Gastroesophageal sphincter (tissue), 4 donors: ENCODE measurements around the gene RBM19. TPM values are rescaled to one million over a fixed set of nuclear protein-coding genes. Genes with fewer than 3 reads are reported as not detected.

ENCODE experiments used
- ATAC-seq: fragments of 150-250 bp; one replicate; pipeline ENCODE4 v1.9.1; 2016; ENCODE audit warnings: mild to moderate bottlenecking, moderate library complexity
- H3K27ac ChIP-seq, 4 donors: fragments of 200-600 bp; sonication (generic) in 3 of 4; 1 replicate in 3 of 4; 2 replicates in 1 of 4; pipeline ENCODE4 v1.5.1; 2016 to 2019
- H3K27me3 ChIP-seq: fragments of 200-600 bp; sonication (generic); one replicate; pipeline ENCODE4 v1.5.1; 2019
- H3K36me3 ChIP-seq, 2 donors: fragments of 200-600 bp; sonication (generic); one replicate each; pipeline ENCODE4 v1.5.1; 2019; ENCODE audit warnings: control low read depth in 1 of 2
- H3K4me1 ChIP-seq, 3 donors: fragments of 200-600 bp; sonication (generic); 1 replicate in 2 of 3; 2 replicates in 1 of 3; pipeline ENCODE4 v1.5.1; 2016 to 2019; ENCODE audit warnings: control low read depth in 2 of 3
- H3K4me3 ChIP-seq, 2 donors: fragments of 200-600 bp; sonication (generic); one replicate each; pipeline ENCODE4 v1.5.1; 2019; ENCODE audit warnings: mild to moderate bottlenecking in 1 of 2, moderate library complexity in 1 of 2
- H3K9me3 ChIP-seq, 3 donors: fragments of 200-600 bp; sonication (generic); one replicate each; pipeline ENCODE4 v1.5.1; 2017 to 2019; ENCODE audit warnings: control low read depth in 2 of 3
- CTCF ChIP-seq, 4 experiments: fragments of 200-600 bp in 2 of 4; fragments of 450-650 bp in 2 of 4; sonication (generic) in 1 of 4; IDR thresholded peaks; one replicate each; pipeline ENCODE4 v1.5.1; 2017 to 2019; ENCODE audit warnings: antibody characterized with exemption in 4 of 4, mild to moderate bottlenecking in 2 of 4, moderate library complexity in 2 of 4
- EP300 ChIP-seq: sonication (generic); formaldehyde crosslinking; IDR thresholded peaks from one replicate; pipeline ENCODE4 v1.6.1; 2017; ENCODE audit warnings: antibody characterized with exemption, mild to moderate bottlenecking
- POLR2A ChIP-seq, 2 donors: fragments of 450-650 bp; IDR thresholded peaks; one replicate each; pipeline ENCODE4 v1.6.1; 2017; ENCODE audit warnings: antibody characterized with exemption in 2 of 2, mild to moderate bottlenecking in 2 of 2, moderate library complexity in 1 of 2
- POLR2AphosphoS5 ChIP-seq: sonication (generic); formaldehyde crosslinking; IDR thresholded peaks from one replicate; pipeline ENCODE4 v1.6.1; 2017; ENCODE audit warnings: antibody characterized with exemption
- WGBS, 2 donors: methylation state at CpG; one replicate each; pipeline ENCODE4 v1.1.5; 2018; ENCODE audit warnings: low coverage in 1 of 2; 5-methylcytosine and 5-hydroxymethylcytosine counted together
- total RNA-seq, 4 donors: library from RNA; depleted of rRNA; stranded (reverse); fragments of >200 nt; gene quantifications; one replicate each; pipeline ENCODE4 v1.1.0, GENCODE V29; 2016

Gene RBM19
- total RNA-seq, 4 donors from 2014 or later, result 24.5 to 45.3 (median 33.9) TPM

GRCh38 chr12:113973109-113973904, 7.2 kb upstream of the RBM19 start:
- no peaks in the 10 kb centered on the region for H3K36me3 ChIP-seq
- no peaks in the 10 kb centered on the region for H3K9me3 ChIP-seq
- H3K4me1 ChIP-seq, result no peaks in the 10 kb centered on the region
- H3K27me3 ChIP-seq, result peaks cover 55% of the 10 kb centered on the region
- ATAC-seq, result no peak
- H3K27ac ChIP-seq, result no peak overlapping the region
- 57 to 73% methylated on average over 2 to 7 of the region's 10 CpGs for WGBS, 2 donors
- no peak overlapping the region for H3K4me3 ChIP-seq
- TF ChIP-seq CTCF (IDR thresholded peaks at IDR 0.05) (no peak), POLR2A (IDR thresholded peaks at IDR 0.05) (no peak), POLR2AphosphoS5 (no peak), EP300 (no peak)

- H3K9me3 ChIP-seq, result no peaks in the 10 kb centered on the region
These were observed 5.3 kb upstream of the RBM19 start for GRCh38 chr12:113971392-113971791.

GRCh38 chr12:113970211-113970610, 4.1 kb upstream of the RBM19 start:
- no peak for ATAC-seq
- WGBS, 2 donors, result 69 to 82% methylated on average over 5 of the region's 5 CpGs
- Histone ChIP-seq H3K4me1 (peaks cover 0 to 15% (median 3%) of the 10 kb centered on the region in 3 donors), H3K4me3 (no peak overlapping the region), H3K27me3 (peaks cover 24% of the 10 kb centered on the region), H3K27ac (no peak overlapping the region), H3K36me3 (no peaks in the 10 kb centered on the region), H3K9me3 (no peaks in the 10 kb centered on the region)
- TF ChIP-seq POLR2A (IDR thresholded peaks at IDR 0.05) (no peak), EP300 (no peak), POLR2AphosphoS5 (no peak), CTCF (IDR thresholded peaks at IDR 0.05) (no peak)

More at GRCh38 chr12:113971392-113971791, 5.3 kb upstream of the RBM19 start:
- 86 to 93% methylated on average over 1 to 4 of the region's 4 CpGs for WGBS, 2 donors
- no peak overlapping the region for H3K27ac ChIP-seq
- H3K27me3 ChIP-seq, result peaks cover 35% of the 10 kb centered on the region
- no peak for TF ChIP-seq EP300
- TF ChIP-seq POLR2A (IDR thresholded peaks at IDR 0.05), result no peak
- no peak for TF ChIP-seq POLR2AphosphoS5
- no peak for TF ChIP-seq CTCF (IDR thresholded peaks at IDR 0.05)
- ATAC-seq, result no peak
- H3K4me3 ChIP-seq, result no peak overlapping the region
- no peaks in the 10 kb centered on the region for H3K36me3 ChIP-seq
- peaks cover 0 to 9% (median 0%) of the 10 kb centered on the region in 3 donors for H3K4me1 ChIP-seq

- TF ChIP-seq CTCF (IDR thresholded peaks at IDR 0.05) (no peak), POLR2AphosphoS5 (no peak), EP300 (no peak), POLR2A (IDR thresholded peaks at IDR 0.05) (no peak)
- no peak overlapping the region for H3K4me3 ChIP-seq
- no peaks in the 10 kb centered on the region for H3K9me3 ChIP-seq
- H3K4me1 ChIP-seq, result peaks cover 0 to 25% (median 4%) of the 10 kb centered on the region in 3 donors
- ATAC-seq, result no peak
- no peak overlapping the region for H3K27ac ChIP-seq
- WGBS, 2 donors, result 86 to 100% methylated on average over 1 to 4 of the region's 4 CpGs
- H3K36me3 ChIP-seq, result peaks cover 0 to 17% of the 10 kb centered on the region in 2 donors
- no peaks in the 10 kb centered on the region for H3K27me3 ChIP-seq
These were observed 1.2 kb upstream of the RBM19 start for GRCh38 chr12:113967368-113967767.

GRCh38 chr12:113962733-113963132, 3.4 kb downstream of the RBM19 start:
- 92% methylated on average over 1 of the region's 1 CpG; no CpG with 5 or more reads in 1 of the 2 donors for WGBS, 2 donors
- Histone ChIP-seq H3K27ac (no peak overlapping the region), H3K4me1 (peaks cover 0 to 25% (median 4%) of the 10 kb centered on the region in 3 donors), H3K36me3 (peaks cover 0 to 63% of the 10 kb centered on the region in 2 donors), H3K27me3 (no peaks in the 10 kb centered on the region), H3K9me3 (no peaks in the 10 kb centered on the region), H3K4me3 (no peak overlapping the region)
- no peak for ATAC-seq
- TF ChIP-seq EP300 (no peak), POLR2AphosphoS5 (no peak), POLR2A (IDR thresholded peaks at IDR 0.05) (no peak), CTCF (IDR thresholded peaks at IDR 0.05) (no peak)
